WTC11 (cell line): ENCODE results near the gene PRSS57. TPM values are rescaled to one million over a fixed set of nuclear protein-coding genes. Genes with fewer than 3 reads are reported as not detected.

ENCODE experiments used
- ATAC-seq: fragments of 200-7000 bp; cut with Tn5 transposase; 2 replicates; pipeline ENCODE4 v1.10.0; 2021; ENCODE audit warnings: mild to moderate bottlenecking, moderate library complexity
- CTCF ChIA-PET: fragments of 300-600 bp; sonication (Branson Sonifier 250); formaldehyde crosslinking; loops from one replicate; lab custom pipeline; 2021; ENCODE audit warnings: antibody characterized with exemption; lab: Charles Lee
- POLR2A ChIA-PET: fragments of 350-600 bp; sonication (Branson Sonifier 250); formaldehyde crosslinking; loops from one replicate; lab custom pipeline; 2021; ENCODE audit warnings: antibody characterized with exemption; lab: Charles Lee
- DNase-seq: peaks from one replicate; pipeline ENCODE4 v3.0.0; 2021; ENCODE audit warnings: low spot score
- H3K27ac Mint-ChIP-seq: 2 replicates; pipeline ENCODE4 v1.8.0; 2021; ENCODE audit warnings: mixed read lengths
- H3K27me3 Mint-ChIP-seq: 2 replicates; pipeline ENCODE4 v1.8.0; 2021; ENCODE audit warnings: low read depth, mild to moderate bottlenecking, moderate library complexity, mixed read lengths
- H3K36me3 Mint-ChIP-seq: 2 replicates; pipeline ENCODE4 v1.8.0; 2021; ENCODE audit warnings: mixed read lengths
- H3K4me1 Mint-ChIP-seq: 2 replicates; pipeline ENCODE4 v1.8.0; 2022; ENCODE audit warnings: mixed read lengths
- H3K4me3 Mint-ChIP-seq: 2 replicates; pipeline ENCODE4 v1.8.0; 2021; ENCODE audit warnings: mild to moderate bottlenecking, moderate library complexity, mixed read lengths
- H3K9me3 Mint-ChIP-seq: 2 replicates; pipeline ENCODE4 v1.8.0; 2021; ENCODE audit warnings: mixed read lengths
- EMX1 ChIP-seq: fragments of 250-450 bp; sonication (Bioruptor Pico); IDR thresholded peaks from 2 replicates; pipeline ENCODE4 v1.8.0; 2021; ENCODE audit warnings: mild to moderate bottlenecking
- ESRRA ChIP-seq: sonication (generic); formaldehyde crosslinking; IDR thresholded peaks from 2 replicates; pipeline ENCODE4 v1.8.1; 2022; ENCODE audit warnings: mild to moderate bottlenecking, missing genetic modification reagents, borderline replicate concordance
- KAT7 ChIP-seq: sonication (generic); formaldehyde crosslinking; IDR thresholded peaks from 2 replicates; pipeline ENCODE4 v1.8.1; 2023; ENCODE audit warnings: missing genetic modification reagents, mild to moderate bottlenecking, borderline replicate concordance
- MLX ChIP-seq: sonication (generic); formaldehyde crosslinking; IDR thresholded peaks from 2 replicates; pipeline ENCODE4 v1.8.1; 2023; ENCODE audit warnings: mild to moderate bottlenecking, missing genetic modification reagents, moderate library complexity
- MYBL2 ChIP-seq: sonication (generic); formaldehyde crosslinking; IDR thresholded peaks from 2 replicates; pipeline ENCODE4 v1.8.1; 2023; ENCODE audit warnings: mild to moderate bottlenecking, moderate library complexity, missing genetic modification reagents
- NFE2L1 ChIP-seq: sonication (generic); formaldehyde crosslinking; IDR thresholded peaks from 2 replicates; pipeline ENCODE4 v1.8.1; 2023; ENCODE audit warnings: missing genetic modification reagents
- NR1H2 ChIP-seq: sonication (generic); formaldehyde crosslinking; IDR thresholded peaks from 2 replicates; pipeline ENCODE4 v1.9.0; 2021; ENCODE audit warnings: mild to moderate bottlenecking, moderate library complexity, missing genetic modification reagents
- NR3C1 ChIP-seq: sonication (generic); formaldehyde crosslinking; conservative IDR thresholded peaks from 2 replicates; pipeline ENCODE4 v1.8.1; 2023; ENCODE audit warnings: low read depth, mild to moderate bottlenecking, missing genetic modification reagents
- SOX15 ChIP-seq: fragments of 250-450 bp; sonication (Bioruptor Pico); IDR thresholded peaks from 2 replicates; pipeline ENCODE4 v1.9.0; 2021; ENCODE audit warnings: mild to moderate bottlenecking
- TEAD4 ChIP-seq: sonication (generic); formaldehyde crosslinking; IDR thresholded peaks from 2 replicates; pipeline ENCODE4 v1.8.0; 2022; ENCODE audit warnings: mild to moderate bottlenecking, missing genetic modification reagents
- ZNF512 ChIP-seq: sonication (generic); formaldehyde crosslinking; IDR thresholded peaks from 2 replicates; pipeline ENCODE4 v1.8.1; 2022; ENCODE audit warnings: missing genetic modification reagents, borderline replicate concordance
- total RNA-seq: library from RNA; stranded (reverse); gene quantifications from 3 replicates; pipeline ENCODE4 v1.2.3, GENCODE V29; 2021
- TF ChIP-seq, protein P1 (sequence below): sonication (generic); formaldehyde crosslinking; IDR thresholded peaks from 2 replicates; pipeline ENCODE4 v1.8.1; 2023; ENCODE audit warnings: mild to moderate bottlenecking, missing genetic modification reagents, moderate library complexity
- TF ChIP-seq, protein P2 (sequence below): sonication (generic); formaldehyde crosslinking; IDR thresholded peaks from 2 replicates; pipeline ENCODE4 v1.8.0; 2022; ENCODE audit warnings: mild to moderate bottlenecking, missing genetic modification reagents
- TF ChIP-seq, protein P3 (sequence below): sonication (generic); formaldehyde crosslinking; IDR thresholded peaks from 2 replicates; pipeline ENCODE4 v1.8.0; 2022; ENCODE audit warnings: mild to moderate bottlenecking, missing genetic modification reagents
- TF ChIP-seq, protein P4 (sequence below): fragments of 250-450 bp; sonication (Bioruptor Pico); IDR thresholded peaks from 2 replicates; pipeline ENCODE4 v1.9.0; 2021; ENCODE audit warnings: moderate library complexity, mild to moderate bottlenecking, inconsistent platforms, borderline replicate concordance
- TF ChIP-seq, protein P5 (sequence below): fragments of 250-450 bp; sonication (Bioruptor Pico); IDR thresholded peaks from 2 replicates; pipeline ENCODE4 v1.9.0; 2021; ENCODE audit warnings: mild to moderate bottlenecking

The PRSS57 gene
- total RNA-seq, 1 experiment from 2014 or later, result not detected

GRCh38 chr19:642767-643727 lies 52.2 kb downstream of the PRSS57 start:
- TF ChIP-seq, protein P1, sequence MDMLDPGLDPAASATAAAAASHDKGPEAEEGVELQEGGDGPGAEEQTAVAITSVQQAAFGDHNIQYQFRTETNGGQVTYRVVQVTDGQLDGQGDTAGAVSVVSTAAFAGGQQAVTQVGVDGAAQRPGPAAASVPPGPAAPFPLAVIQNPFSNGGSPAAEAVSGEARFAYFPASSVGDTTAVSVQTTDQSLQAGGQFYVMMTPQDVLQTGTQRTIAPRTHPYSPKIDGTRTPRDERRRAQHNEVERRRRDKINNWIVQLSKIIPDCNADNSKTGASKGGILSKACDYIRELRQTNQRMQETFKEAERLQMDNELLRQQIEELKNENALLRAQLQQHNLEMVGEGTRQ (CRISPR knock-in tag), result no peak
- TF ChIP-seq, protein P2, sequence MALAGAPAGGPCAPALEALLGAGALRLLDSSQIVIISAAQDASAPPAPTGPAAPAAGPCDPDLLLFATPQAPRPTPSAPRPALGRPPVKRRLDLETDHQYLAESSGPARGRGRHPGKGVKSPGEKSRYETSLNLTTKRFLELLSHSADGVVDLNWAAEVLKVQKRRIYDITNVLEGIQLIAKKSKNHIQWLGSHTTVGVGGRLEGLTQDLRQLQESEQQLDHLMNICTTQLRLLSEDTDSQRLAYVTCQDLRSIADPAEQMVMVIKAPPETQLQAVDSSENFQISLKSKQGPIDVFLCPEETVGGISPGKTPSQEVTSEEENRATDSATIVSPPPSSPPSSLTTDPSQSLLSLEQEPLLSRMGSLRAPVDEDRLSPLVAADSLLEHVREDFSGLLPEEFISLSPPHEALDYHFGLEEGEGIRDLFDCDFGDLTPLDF (CRISPR knock-in tag), result no peak
- TF ChIP-seq NR1H2 (CRISPR knock-in tag) (no peak), MLX (no peak), KAT7 (no peak), SOX15 (CRISPR knock-in tag) (no peak), NR3C1 (CRISPR knock-in tag) (no peak), ESRRA (CRISPR knock-in tag) (no peak)
- ATAC-seq (no peak), DNase-seq (no peak)
- ChIA-PET POLR2A (no interaction called here), CTCF (interaction anchor here (1.0 kb wide), 1 partner anchor 314 kb away, joined by 3 read pairs; no protein-coding TSS in a partner anchor)
- H3K27me3 Mint-ChIP-seq, result peaks cover 15% of the 10 kb centered on the region
- H3K9me3 Mint-ChIP-seq, result no peaks in the 10 kb centered on the region
- no peak overlapping the region for H3K4me3 Mint-ChIP-seq
- peaks cover 4% of the 10 kb centered on the region for H3K4me1 Mint-ChIP-seq
- H3K36me3 Mint-ChIP-seq, result no peaks in the 10 kb centered on the region; the same call in 1 of the 2 replicates
- no peak overlapping the region for H3K27ac Mint-ChIP-seq

DNA sequence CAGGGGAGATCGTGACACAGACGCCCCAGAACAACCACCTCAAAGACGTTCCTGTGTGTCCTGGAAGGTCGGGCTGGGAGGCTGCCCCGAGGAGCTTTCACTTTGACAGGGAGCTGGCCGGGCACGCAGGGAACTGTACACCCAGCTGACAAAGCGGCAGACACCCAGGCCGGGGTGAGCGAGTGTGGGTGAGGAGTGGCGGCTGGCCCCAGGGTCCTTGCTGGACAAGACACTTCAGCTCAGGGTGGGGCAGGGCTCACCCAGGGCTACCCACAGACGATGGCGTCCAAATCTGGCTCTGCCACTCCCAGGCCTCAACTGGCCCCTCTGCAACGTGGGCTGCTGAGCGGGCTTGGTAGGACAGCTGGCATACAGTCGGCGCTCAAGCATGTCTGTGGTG lies 53.5 kb downstream of the PRSS57 start:
- no peak overlapping the region for H3K4me3 Mint-ChIP-seq
- POLR2A ChIA-PET, result no interaction called here
- H3K36me3 Mint-ChIP-seq, result no peaks in the 10 kb centered on the region; the same call in 1 of the 2 replicates
- ATAC-seq (no peak), DNase-seq (no peak)
- no peak for TF ChIP-seq TEAD4
- TF ChIP-seq EMX1, result no peak
- TF ChIP-seq, protein P3, sequence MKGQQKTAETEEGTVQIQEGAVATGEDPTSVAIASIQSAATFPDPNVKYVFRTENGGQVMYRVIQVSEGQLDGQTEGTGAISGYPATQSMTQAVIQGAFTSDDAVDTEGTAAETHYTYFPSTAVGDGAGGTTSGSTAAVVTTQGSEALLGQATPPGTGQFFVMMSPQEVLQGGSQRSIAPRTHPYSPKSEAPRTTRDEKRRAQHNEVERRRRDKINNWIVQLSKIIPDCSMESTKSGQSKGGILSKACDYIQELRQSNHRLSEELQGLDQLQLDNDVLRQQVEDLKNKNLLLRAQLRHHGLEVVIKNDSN (CRISPR knock-in tag), result no peak
- TF ChIP-seq, protein P4, sequence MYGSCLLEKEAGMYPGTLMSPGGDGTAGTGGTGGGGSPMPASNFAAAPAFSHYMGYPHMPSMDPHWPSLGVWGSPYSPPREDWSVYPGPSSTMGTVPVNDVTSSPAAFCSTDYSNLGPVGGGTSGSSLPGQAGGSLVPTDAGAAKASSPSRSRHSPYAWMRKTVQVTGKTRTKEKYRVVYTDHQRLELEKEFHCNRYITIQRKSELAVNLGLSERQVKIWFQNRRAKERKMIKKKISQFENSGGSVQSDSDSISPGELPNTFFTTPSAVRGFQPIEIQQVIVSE (CRISPR knock-in tag), result no peak
- TF ChIP-seq NFE2L1 (CRISPR knock-in tag), result no peak
- no peak for TF ChIP-seq MYBL2 (CRISPR knock-in tag)
- TF ChIP-seq, protein P5, sequence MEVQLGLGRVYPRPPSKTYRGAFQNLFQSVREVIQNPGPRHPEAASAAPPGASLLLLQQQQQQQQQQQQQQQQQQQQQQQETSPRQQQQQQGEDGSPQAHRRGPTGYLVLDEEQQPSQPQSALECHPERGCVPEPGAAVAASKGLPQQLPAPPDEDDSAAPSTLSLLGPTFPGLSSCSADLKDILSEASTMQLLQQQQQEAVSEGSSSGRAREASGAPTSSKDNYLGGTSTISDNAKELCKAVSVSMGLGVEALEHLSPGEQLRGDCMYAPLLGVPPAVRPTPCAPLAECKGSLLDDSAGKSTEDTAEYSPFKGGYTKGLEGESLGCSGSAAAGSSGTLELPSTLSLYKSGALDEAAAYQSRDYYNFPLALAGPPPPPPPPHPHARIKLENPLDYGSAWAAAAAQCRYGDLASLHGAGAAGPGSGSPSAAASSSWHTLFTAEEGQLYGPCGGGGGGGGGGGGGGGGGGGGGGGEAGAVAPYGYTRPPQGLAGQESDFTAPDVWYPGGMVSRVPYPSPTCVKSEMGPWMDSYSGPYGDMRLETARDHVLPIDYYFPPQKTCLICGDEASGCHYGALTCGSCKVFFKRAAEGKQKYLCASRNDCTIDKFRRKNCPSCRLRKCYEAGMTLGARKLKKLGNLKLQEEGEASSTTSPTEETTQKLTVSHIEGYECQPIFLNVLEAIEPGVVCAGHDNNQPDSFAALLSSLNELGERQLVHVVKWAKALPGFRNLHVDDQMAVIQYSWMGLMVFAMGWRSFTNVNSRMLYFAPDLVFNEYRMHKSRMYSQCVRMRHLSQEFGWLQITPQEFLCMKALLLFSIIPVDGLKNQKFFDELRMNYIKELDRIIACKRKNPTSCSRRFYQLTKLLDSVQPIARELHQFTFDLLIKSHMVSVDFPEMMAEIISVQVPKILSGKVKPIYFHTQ, result no peak
- no peak for TF ChIP-seq ZNF512 (CRISPR knock-in tag)
- no peak overlapping the region for H3K27ac Mint-ChIP-seq
- peaks cover 4% of the 10 kb centered on the region; the same call in 1 of the 2 replicates for H3K9me3 Mint-ChIP-seq
- H3K4me1 Mint-ChIP-seq, result peaks cover 4% of the 10 kb centered on the region
- CTCF ChIA-PET, result interaction anchor here (0.8 kb wide), 1 partner anchor 135 kb away, joined by 3 read pairs; no protein-coding TSS in a partner anchor
- peaks cover 26% of the 10 kb centered on the region for H3K27me3 Mint-ChIP-seq
